Measurements from ENCODE around the gene TEAD2.

TEAD2 gene

DNA sequence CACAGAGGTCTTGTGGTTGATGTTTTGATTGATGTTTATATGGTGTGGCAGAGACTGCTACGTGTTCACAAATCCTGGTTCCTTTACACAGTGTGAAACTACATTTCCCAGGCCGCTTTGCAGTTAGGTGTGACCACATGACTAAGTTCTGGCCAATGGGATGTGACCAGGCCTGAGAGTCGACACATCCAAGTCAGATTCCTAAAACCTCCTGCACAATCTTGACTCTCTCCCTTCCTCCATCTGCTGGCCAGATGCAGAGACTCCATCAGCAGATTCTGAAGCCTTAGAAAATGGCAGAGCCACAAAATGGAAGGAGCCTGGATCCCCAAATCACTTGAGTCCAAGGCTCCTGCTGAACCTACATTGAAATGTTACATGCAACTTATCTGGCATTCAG, 14.4 kb downstream of the TEAD2 start:
- FAIRE-seq = no peak
- DNase-seq (ENCODE audit: insufficient read length, low spot score) = no peak
- TF ChIP-seq, protein P1, sequence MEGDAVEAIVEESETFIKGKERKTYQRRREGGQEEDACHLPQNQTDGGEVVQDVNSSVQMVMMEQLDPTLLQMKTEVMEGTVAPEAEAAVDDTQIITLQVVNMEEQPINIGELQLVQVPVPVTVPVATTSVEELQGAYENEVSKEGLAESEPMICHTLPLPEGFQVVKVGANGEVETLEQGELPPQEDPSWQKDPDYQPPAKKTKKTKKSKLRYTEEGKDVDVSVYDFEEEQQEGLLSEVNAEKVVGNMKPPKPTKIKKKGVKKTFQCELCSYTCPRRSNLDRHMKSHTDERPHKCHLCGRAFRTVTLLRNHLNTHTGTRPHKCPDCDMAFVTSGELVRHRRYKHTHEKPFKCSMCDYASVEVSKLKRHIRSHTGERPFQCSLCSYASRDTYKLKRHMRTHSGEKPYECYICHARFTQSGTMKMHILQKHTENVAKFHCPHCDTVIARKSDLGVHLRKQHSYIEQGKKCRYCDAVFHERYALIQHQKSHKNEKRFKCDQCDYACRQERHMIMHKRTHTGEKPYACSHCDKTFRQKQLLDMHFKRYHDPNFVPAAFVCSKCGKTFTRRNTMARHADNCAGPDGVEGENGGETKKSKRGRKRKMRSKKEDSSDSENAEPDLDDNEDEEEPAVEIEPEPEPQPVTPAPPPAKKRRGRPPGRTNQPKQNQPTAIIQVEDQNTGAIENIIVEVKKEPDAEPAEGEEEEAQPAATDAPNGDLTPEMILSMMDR (IDR thresholded peaks at IDR 0.05; ENCODE audit: insufficient read depth, missing control alignments) = peak; percentile 27

DNA sequence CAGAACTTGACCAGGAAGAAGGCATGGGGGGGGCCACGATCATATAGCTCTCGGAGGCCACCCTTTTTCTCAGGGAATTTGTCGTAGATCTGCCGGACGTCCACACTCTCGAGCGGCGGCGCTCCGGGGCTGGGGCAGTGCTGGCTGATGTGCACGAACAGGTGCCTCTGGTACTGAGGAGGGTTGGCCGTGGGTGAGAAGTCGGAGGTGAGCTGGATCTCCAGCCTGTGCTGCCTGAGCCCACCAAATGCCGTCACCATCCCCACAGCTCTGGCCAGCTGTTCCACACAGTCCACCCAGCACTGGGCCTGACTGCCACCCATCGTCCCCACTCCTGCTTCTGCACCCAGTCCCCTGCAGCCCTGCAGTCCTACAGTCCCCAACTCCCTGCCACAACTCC, 15.0 kb downstream of the TEAD2 start:
- TF ChIP-seq, protein P1 (IDR thresholded peaks at IDR 0.05; ENCODE audit: insufficient read depth, missing control alignments) = no peak
- no peak for DNase-seq (ENCODE audit: insufficient read length, low spot score)
- no peak for FAIRE-seq

DNA sequence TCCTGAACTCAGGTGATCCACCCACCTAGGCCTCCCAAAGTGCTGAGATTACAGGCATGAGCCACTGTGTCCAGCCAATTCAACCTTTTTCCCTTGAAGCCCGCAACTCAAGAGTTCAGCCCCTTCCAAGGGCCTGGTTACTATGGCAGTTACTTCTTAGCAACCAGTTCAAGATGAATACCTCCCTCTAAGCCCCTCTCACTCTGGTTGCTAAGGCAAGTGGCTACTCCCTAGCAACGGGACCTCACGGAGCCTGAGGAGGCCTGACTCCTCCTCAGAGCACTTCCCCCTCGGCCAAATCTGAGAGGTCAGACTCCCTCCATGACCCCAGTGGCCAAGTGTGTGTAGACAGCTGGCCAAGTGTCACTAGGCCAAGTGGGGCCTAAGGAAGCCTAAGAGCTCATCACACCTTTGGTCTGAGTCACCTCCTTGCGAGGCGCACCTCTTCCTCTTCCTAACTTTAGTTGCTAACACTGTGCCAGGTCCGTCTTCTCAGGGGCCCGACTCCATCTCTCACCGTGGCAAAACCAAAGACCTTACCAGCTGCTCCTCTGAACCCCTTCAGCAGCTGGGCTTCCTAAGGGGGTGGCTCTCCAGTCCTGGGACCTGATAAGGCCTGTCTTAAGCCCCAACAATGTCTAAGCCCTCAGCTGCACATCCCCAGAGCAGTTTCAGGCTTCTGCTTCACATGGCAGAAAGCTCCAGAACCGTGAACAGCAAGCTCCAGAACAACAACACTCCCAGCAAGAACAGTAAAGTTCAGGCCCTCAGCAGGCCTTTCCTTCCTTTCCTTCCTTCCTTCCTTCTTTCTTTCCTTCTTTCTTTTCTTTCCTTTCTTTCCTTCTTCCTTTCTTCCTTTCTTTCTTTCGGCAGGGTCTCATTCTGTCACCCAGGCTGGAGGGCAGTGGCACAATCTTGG, 17.5 kb downstream of the TEAD2 start:
- TF ChIP-seq, protein P1 (IDR thresholded peaks at IDR 0.05; ENCODE audit: insufficient read depth, missing control alignments) = no peak
- FAIRE-seq = no peak
- DNase-seq (ENCODE audit: insufficient read length, low spot score) = no peak

DNA sequence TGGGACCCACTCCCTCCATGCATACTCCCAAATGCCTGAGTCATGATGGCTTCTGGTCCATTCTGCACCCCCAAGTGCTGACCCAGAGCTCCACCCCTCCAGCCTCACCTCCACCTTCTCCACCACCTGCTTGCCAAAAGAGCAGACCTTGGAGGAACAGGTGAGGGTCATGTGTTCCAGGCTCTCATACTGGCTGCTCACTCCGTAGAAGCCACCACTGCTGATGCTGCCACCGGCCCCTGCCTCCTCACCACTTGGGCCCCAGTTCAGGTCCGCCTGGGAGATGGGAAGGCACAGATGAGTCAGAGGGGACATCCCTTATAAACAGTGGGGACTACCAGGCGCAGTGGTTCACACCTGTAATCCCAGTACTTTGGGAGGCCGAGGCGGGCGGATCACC, 19.1 kb downstream of the TEAD2 start:
- DNase-seq (ENCODE audit: insufficient read length, low spot score) = no peak
- FAIRE-seq = no peak
- TF ChIP-seq, protein P1 (IDR thresholded peaks at IDR 0.05; ENCODE audit: insufficient read depth, missing control alignments) = no peak

DNA sequence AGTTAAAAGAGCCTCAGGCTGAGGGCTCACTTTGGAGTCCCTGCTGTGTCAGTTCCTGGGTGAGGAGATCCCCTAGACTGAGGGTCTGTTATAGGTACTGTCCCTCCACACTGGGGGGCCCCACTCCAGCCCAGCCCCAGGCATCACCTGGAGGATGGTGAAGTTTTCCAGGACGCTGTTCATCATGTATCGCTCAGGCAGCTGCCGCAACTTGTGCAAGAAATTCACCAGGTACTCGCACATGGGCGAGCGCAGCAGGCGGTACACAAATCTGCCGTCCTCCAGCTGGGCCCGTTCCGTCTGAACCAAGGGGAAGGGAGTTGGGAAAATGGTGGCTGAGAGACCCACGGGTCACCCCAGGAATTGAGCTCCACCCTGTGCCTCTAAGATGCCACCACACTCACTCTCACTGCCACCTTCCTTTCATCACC, 19.9 kb downstream of the TEAD2 start:
- TF ChIP-seq, protein P1 (IDR thresholded peaks at IDR 0.05; ENCODE audit: insufficient read depth, missing control alignments) = no peak
- no peak for FAIRE-seq
- no peak for DNase-seq (ENCODE audit: insufficient read length, low spot score)

DNA sequence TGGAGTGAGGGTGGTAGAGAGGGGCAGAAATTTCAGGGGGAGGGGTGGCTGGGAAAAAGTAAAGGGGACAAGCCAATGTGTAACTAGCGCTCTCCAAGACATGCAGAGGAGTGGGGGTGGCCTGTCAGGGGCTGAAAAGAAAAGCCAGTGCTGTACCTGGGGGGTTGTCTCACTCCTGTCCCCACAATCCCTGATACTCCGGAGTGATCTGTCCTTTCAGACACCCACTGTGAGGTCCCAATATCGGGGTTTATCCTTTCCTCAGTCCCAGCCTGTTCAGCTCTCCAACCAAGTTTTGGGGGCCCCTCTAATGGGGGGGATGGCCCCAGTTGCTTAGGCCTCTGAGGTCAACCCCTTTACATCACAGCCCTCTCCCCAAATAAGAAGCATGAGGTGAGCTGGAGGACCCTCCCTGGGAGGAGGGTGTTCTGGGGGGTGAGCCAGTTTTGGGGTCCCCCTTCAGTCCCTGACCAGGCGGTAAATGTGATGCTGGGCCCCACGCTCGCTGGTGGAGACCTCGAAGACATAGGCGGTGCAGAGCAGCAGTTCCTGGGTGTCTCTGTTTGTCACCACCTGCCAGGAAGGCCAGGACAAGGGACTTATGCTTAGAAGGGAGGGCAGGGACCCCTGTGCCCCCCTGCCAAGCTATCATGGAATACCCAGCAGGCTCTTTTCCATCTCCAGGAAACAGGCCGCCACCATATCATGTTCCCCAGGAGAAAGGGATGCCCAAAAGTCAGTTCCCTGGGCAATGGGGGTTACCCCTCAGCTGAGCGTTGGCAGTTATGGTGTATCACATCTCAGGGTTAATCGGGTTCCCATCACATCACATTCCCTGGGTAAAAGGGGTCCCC, 21.1 kb downstream of the TEAD2 start:
- DNase-seq (ENCODE audit: insufficient read length, low spot score) (no peak), FAIRE-seq (no peak)
- TF ChIP-seq, protein P1 (IDR thresholded peaks at IDR 0.05; ENCODE audit: insufficient read depth, missing control alignments) = no peak
